HepG2 (cell line): ENCODE data around the gene OGT. TPM values are rescaled to one million over a fixed set of nuclear protein-coding genes. Genes with fewer than 3 reads are reported as not detected.

Experiments
- ATAC-seq: fragments of 200-7000 bp; cut with Tn5 transposase; 3 replicates; pipeline ENCODE4 v1.9.1; 2020; ENCODE audit warnings: mild to moderate bottlenecking, moderate library complexity
- BruUV-seq: library from RNA; stranded (reverse); fragments of 400-500 nt; replicated peaks from 2 replicates; lab custom pipeline; 2021; lab: Mats Ljungman, UMichigan
- CTCF ChIA-PET: fragments of 300-600 bp; formaldehyde crosslinking; extraction: SDS; loops from one replicate; lab custom pipeline; 2021; ENCODE audit warnings: low total read pairs, inconsistent platforms, low intra/inter-chr PET ratio; lab: Yijun Ruan, JAX
- POLR2A ChIA-PET: fragments of 350-600 bp; sonication (Branson Sonifier 250); formaldehyde crosslinking; loops from one replicate; lab custom pipeline; 2020; ENCODE audit warnings: antibody characterized with exemption, inconsistent platforms; lab: Yijun Ruan, JAX
- DNase-seq: peaks from one replicate; pipeline ENCODE4 v3.0.0-alpha.2; 2015; ENCODE audit warnings: low spot score
- FAIRE-seq: peaks from 3 replicates; lab custom pipeline; 2011; peaks lifted over from hg19 to GRCh38; lab: Jason Lieb, UNC
- H2AFZ ChIP-seq: one replicate; pipeline ENCODE4 v1.6.1; 2011; ENCODE audit warnings: low read length, inconsistent platforms
- H3K27ac ChIP-seq: fragments of 300-600 bp; 3 replicates; pipeline ENCODE4 v1.8.0; 2011; ENCODE audit warnings: mixed run types, mild to moderate bottlenecking, mixed read lengths, low read length, inconsistent platforms; ENCODE audit not compliant: insufficient read depth; ENCODE audit errors: extremely low read length
- H3K27me3 ChIP-seq, 2 experiments: fragments of 200-600 bp in 1 of 2; 2 replicates in 1 of 2; 3 replicates in 1 of 2; pipeline versions ENCODE4 v1.6.0 to v1.8.0; 2011; ENCODE audit warnings: low read length in 2 of 2, mild to moderate bottlenecking in 2 of 2, moderate library complexity in 2 of 2, inconsistent platforms in 1 of 2; ENCODE audit not compliant: insufficient read depth in 2 of 2, control insufficient read depth in 1 of 2
- H3K36me3 ChIP-seq, 2 experiments: fragments of 200-600 bp in 1 of 2; replicated peaks in 1 of 2; 2 replicates in 1 of 2; 3 replicates in 1 of 2; pipeline versions ENCODE4 v1.5.1 to v1.8.0; 2011; ENCODE audit warnings: low read length in 2 of 2, inconsistent platforms in 1 of 2; ENCODE audit not compliant: insufficient read depth in 2 of 2, control insufficient read depth in 1 of 2
- H3K4me1 ChIP-seq: 2 replicates; pipeline ENCODE4 v1.5.1; 2012; ENCODE audit warnings: low read length, inconsistent platforms; ENCODE audit not compliant: insufficient read depth
- H3K4me2 ChIP-seq: 2 replicates; pipeline ENCODE4 v1.6.0; 2011; ENCODE audit warnings: low read depth, low read length, inconsistent platforms
- H3K4me3 ChIP-seq, 3 experiments: fragments of 200-600 bp in 1 of 3; sonication (generic), shearing (Covaris generic) in 1 of 3; replicated peaks in 1 of 3; 2 replicates each; pipeline ENCODE4 v1.5.1; 2011 to 2016; ENCODE audit warnings: low read length in 3 of 3, inconsistent platforms in 2 of 3, low read depth in 2 of 3, mild to moderate bottlenecking in 2 of 3, control low read depth in 1 of 3, mixed read lengths in 1 of 3; ENCODE audit not compliant: insufficient read depth in 1 of 3
- H3K79me2 ChIP-seq: one replicate; pipeline ENCODE4 v1.6.1; 2011; ENCODE audit warnings: low read length, inconsistent platforms; ENCODE audit not compliant: insufficient read depth
- H3K9ac ChIP-seq: 2 replicates; pipeline ENCODE4 v1.6.0; 2011; ENCODE audit warnings: mild to moderate bottlenecking, low read depth, low read length, inconsistent platforms; ENCODE audit not compliant: insufficient read depth
- H3K9me3 ChIP-seq: 2 replicates; pipeline ENCODE4 v1.5.1; 2012; ENCODE audit warnings: mild to moderate bottlenecking, low read length
- H4K20me1 ChIP-seq: 2 replicates; pipeline ENCODE4 v1.6.0; 2011; ENCODE audit warnings: inconsistent platforms, mild to moderate bottlenecking, low read length, moderate library complexity; ENCODE audit not compliant: insufficient read depth
- ATM ChIP-seq: fragments of 450-650 bp; IDR thresholded peaks from 2 replicates; pipeline ENCODE4 v1.7.1; 2017; ENCODE audit warnings: mild to moderate bottlenecking, borderline replicate concordance
- BORCS8-MEF2B ChIP-seq: sonication (generic); formaldehyde crosslinking; IDR thresholded peaks from 2 replicates; pipeline ENCODE4 v1.8.0; 2022; ENCODE audit warnings: mild to moderate bottlenecking, missing genetic modification reagents
- JUND ChIP-seq: sonication (generic); formaldehyde crosslinking; IDR thresholded peaks from 2 replicates; pipeline ENCODE4 v1.8.0; 2022; ENCODE audit warnings: mild to moderate bottlenecking, missing genetic modification reagents
- MIER3 ChIP-seq: IDR thresholded peaks from 2 replicates; pipeline ENCODE4 v1.6.1; 2016; ENCODE audit warnings: missing compliant biosample characterization, borderline replicate concordance
- MNT ChIP-seq: fragments of 450-650 bp; IDR thresholded peaks from 2 replicates; pipeline ENCODE4 v1.6.1; 2016
- ZNF234 ChIP-seq: sonication (generic); formaldehyde crosslinking; conservative IDR thresholded peaks from 2 replicates; pipeline ENCODE4 v1.5.1; 2020; ENCODE audit warnings: mild to moderate bottlenecking, missing genetic modification reagents
- ZNF350 ChIP-seq: sonication (generic); formaldehyde crosslinking; IDR thresholded peaks from 2 replicates; pipeline ENCODE4 v1.4.0; 2020; ENCODE audit warnings: mild to moderate bottlenecking, low read depth, missing genetic modification reagents, borderline replicate concordance
- ZNF503 ChIP-seq: sonication (generic); formaldehyde crosslinking; IDR thresholded peaks from 2 replicates; pipeline ENCODE4 v1.4.0; 2020; ENCODE audit warnings: missing genetic modification reagents
- WGBS: methylation state at CpG from one replicate; pipeline ENCODE4 v1.1.6; 2017; ENCODE audit warnings: low lambda C conversion rate; 5-methylcytosine and 5-hydroxymethylcytosine counted together
- in situ Hi-C: cut with HindIII; loops from 2 replicates; pipeline ENCODE4 v1.10.0; 2017; ENCODE audit warnings: low pct_unique_long_range_greater_than_20kb; ENCODE audit not compliant: extremely low pct_ligation_motif_present
- intact Hi-C: fragments of 100-400 bp; cut with micrococcal nuclease; formaldehyde crosslinking; loops from one replicate; pipeline ENCODE4 v1.10.0; 2022; ENCODE audit not compliant: unreplicated experiment
- polyA plus RNA-seq, 8 experiments: library from polyadenylated mRNA; depleted of rRNA in 3 of 8; stranded (reverse) in 7 of 8; unstranded in 1 of 8; fragments of >200 nt; fragmentation: Illumina TruSeq in 4 of 8; extraction: Trizol in 4 of 8; gene quantifications; 2 replicates each; pipeline versions ENCODE4 v1.2.1 to v1.2.3, GENCODE V29; 2011 to 2016; ENCODE audit warnings: low read depth in 4 of 8, missing spikeins in 1 of 8, mixed read lengths in 1 of 8; ENCODE audit not compliant: insufficient read depth in 1 of 8
- total RNA-seq, 5 experiments: library from RNA; depleted of rRNA; stranded (reverse); fragments of >200 nt; fragmentation: Illumina TruSeq; extraction: Trizol; gene quantifications; 2 replicates each; pipeline ENCODE4 v1.2.3, GENCODE V29; 2016; ENCODE audit warnings: low read depth in 1 of 5

Gene OGT
- total and polyA plus RNA-seq, 2 of the 13 experiments (the other 11 are each of a cell fraction or from before 2014, with no cell fraction given): 71.7 to 463 TPM

GRCh38 chrX:71621603-71622002, 88.7 kb downstream of the OGT start:
- no peak overlapping the region for H2AFZ ChIP-seq
- no peak overlapping the region for H3K4me3 ChIP-seq
- H3K36me3 ChIP-seq: no peaks in the 10 kb centered on the region
- no peak overlapping the region; the same call in 1 of the 2 replicates for H3K4me2 ChIP-seq
- no peaks in the 10 kb centered on the region for H4K20me1 ChIP-seq
- BruUV-seq: no TSS peak
- H3K4me1 ChIP-seq: peaks cover 50% of the 10 kb centered on the region
- H3K27ac ChIP-seq: no peak overlapping the region
- DNase-seq (no peak), FAIRE-seq (no peak), ATAC-seq (no peak)
- no peaks in the 10 kb centered on the region for H3K79me2 ChIP-seq
- POLR2A ChIA-PET: interaction anchor here (0.7 kb wide), 1 partner anchor 546 kb away, joined by 3 read pairs; no protein-coding TSS in a partner anchor
- H3K27me3 ChIP-seq: no peaks in the 10 kb centered on the region
- 0% methylated on average over 2 of the region's 6 CpGs for WGBS
- in situ Hi-C loops (no loop called here), intact Hi-C loops (no loop called here)
- H3K9me3 ChIP-seq: no peaks in the 10 kb centered on the region
- CTCF ChIA-PET: no interaction called here
- no peak overlapping the region for H3K9ac ChIP-seq
- TF ChIP-seq ZNF234 (CRISPR knock-in tag) (no peak), JUND (CRISPR knock-in tag) (no peak), ZNF350 (CRISPR knock-in tag) (no peak), MNT (no peak), MIER3 (CRISPR knock-in tag) (no peak), ZNF503 (CRISPR knock-in tag) (no peak), ATM (no peak), BORCS8-MEF2B (CRISPR knock-in tag) (no peak)
